Thyroid gland (tissue), 4 donors: ENCODE measurements around the gene C17orf107.

ENCODE experiments used
- CTCF ChIP-seq, 6 experiments: fragments of 200-600 bp in 3 of 6; fragments of 450-650 bp in 3 of 6; sonication (generic) in 3 of 6; IDR thresholded peaks; one replicate each; pipeline ENCODE4 v1.5.1; 2016 to 2019; ENCODE audit warnings: antibody characterized with exemption in 6 of 6, mild to moderate bottlenecking in 2 of 6, inconsistent platforms in 1 of 6, moderate library complexity in 1 of 6
- POLR2A ChIP-seq, 2 donors: fragments of 450-650 bp; IDR thresholded peaks; one replicate each; pipeline ENCODE4 v1.6.1; 2017; ENCODE audit warnings: antibody characterized with exemption in 2 of 2, mild to moderate bottlenecking in 2 of 2, moderate library complexity in 1 of 2

DNA sequence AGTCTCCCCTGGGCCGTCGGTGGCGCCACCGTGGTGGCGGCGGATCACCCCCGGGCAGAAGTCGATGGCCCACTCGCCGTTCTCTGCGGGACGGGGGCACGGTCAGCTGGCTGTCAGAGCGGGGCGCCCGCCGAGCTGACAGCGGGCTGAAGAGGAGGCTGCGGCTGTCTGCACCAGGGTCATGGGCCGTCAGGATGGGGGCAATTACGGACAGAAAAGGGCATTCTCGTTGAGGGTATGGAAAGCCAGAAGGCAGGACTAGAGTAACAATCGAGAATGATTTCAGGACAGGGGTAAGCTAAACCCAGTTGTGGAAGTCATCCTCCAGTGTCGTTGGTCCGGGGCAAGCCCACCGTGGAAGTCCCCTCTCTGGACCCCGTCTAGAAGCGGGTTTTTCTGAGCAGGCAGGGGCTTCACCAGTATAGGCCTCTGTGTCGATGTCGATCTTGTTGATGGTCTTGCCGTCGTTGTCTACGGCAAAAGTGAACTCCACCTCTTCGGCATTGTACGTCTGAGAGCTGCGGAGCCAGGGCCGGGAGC lies 1.8 kb downstream of the C17orf107 start:
- TF ChIP-seq CTCF (IDR thresholded peaks at IDR 0.05) (no peak), POLR2A (IDR thresholded peaks at IDR 0.05) (no peak)
